Ovary (tissue), 9 donors: ENCODE results near the gene TACC2. TPM values are rescaled to one million over a fixed set of nuclear protein-coding genes. Genes with fewer than 3 reads are reported as not detected.

Source experiments
- DNase-seq, 5 donors: peaks; one replicate each; pipeline ENCODE4 v3.0.0-alpha.2; 2019 to 2020
- H3K27ac ChIP-seq, 2 donors: fragments of 200-600 bp; one replicate each; pipeline versions ENCODE4 v1.5.1 to v1.8.0; 2019 to 2022
- H3K27me3 ChIP-seq: fragments of 200-600 bp; one replicate; pipeline ENCODE4 v1.8.0; 2022
- H3K36me3 ChIP-seq: fragments of 200-600 bp; sonication (generic); one replicate; pipeline ENCODE4 v1.5.1; 2019
- H3K4me1 ChIP-seq: one replicate; pipeline ENCODE4 v1.8.1; 2013; ENCODE audit warnings: mild to moderate bottlenecking, moderate library complexity; ENCODE audit not compliant: insufficient read depth
- H3K4me3 ChIP-seq: fragments of 200-600 bp; sonication (generic); one replicate; pipeline ENCODE4 v1.5.1; 2017
- H3K9me3 ChIP-seq, 2 donors: fragments of 200-600 bp in 1 of 2; sonication (generic) in 1 of 2; one replicate each; pipeline versions ENCODE4 v1.5.1 to v1.8.1; 2013 to 2019; ENCODE audit warnings: mild to moderate bottlenecking in 1 of 2, moderate library complexity in 1 of 2
- CTCF ChIP-seq, 3 donors: fragments of 450-650 bp in 2 of 3; fragments of 200-600 bp in 1 of 3; IDR thresholded peaks; one replicate each; pipeline versions ENCODE4 v1.5.1 to v1.8.0; 2016 to 2022; ENCODE audit warnings: antibody characterized with exemption in 3 of 3, mild to moderate bottlenecking in 1 of 3
- EP300 ChIP-seq: sonication (generic); formaldehyde crosslinking; IDR thresholded peaks from one replicate; pipeline ENCODE4 v1.6.1; 2017; ENCODE audit warnings: antibody characterized with exemption
- POLR2A ChIP-seq: fragments of 450-650 bp; IDR thresholded peaks from one replicate; pipeline ENCODE4 v1.6.1; 2017; ENCODE audit warnings: antibody characterized with exemption, mild to moderate bottlenecking, moderate library complexity
- WGBS, 3 donors: extraction: QIAGEN DNeasy Blood & Tissue Kit in 1 of 3; methylation state at CpG; one replicate each; pipeline versions ENCODE4 v1.1.5 to v1.1.7; 2013 to 2017; 5-methylcytosine and 5-hydroxymethylcytosine counted together
- intact Hi-C, 4 donors: fragments of 100-400 bp; cut with DNase I; formaldehyde crosslinking; loops; one replicate each; pipeline versions ENCODE4 v1.11.0 to v1.15.1; 2022 to 2023
- polyA plus RNA-seq, 2 donors: library from polyadenylated mRNA; stranded (reverse); fragments of 200-250 nt in 1 of 2; fragments of 350-450 nt in 1 of 2; fragmentation: Illumina TruSeq in 1 of 2; extraction: RNeasy Lipid Tissue Mini Kit (QIAGEN cat#74804) in 1 of 2; gene quantifications; one replicate each; pipeline ENCODE4 v1.2.3, GENCODE V29; 2013 to 2014
- total RNA-seq, 7 donors: library from RNA; depleted of rRNA in 2 of 7; stranded (reverse); fragments of >200 nt in 2 of 7; fragmentation: NEBNext Ultra II Directional in 3 of 7; extraction: Animal tissue kit (Norgen Biotek cat#: 25700) in 3 of 7; gene quantifications; one replicate each; pipeline versions ENCODE4 v1.1.0 to v1.2.4, GENCODE V29; 2016 to 2023
- donor health status: DM: no; HTN: no; CAD: no; lungs with moderate emphysema.
- donor health status: DM: no; HTN: no; CAD: no.
- donor health status: Bipolar disorder and iron deficiency.
- donor health status: DM: yes; HTN: yes; CAD: no.
- donor health status: DM: no; HTN: no; CAD: no.
- donor health status: DM: yes; HTN: yes; CAD: no.

TACC2 gene
- total and polyA plus RNA-seq, 9 donors = 6.1 to 66.4 (median 14.2) TPM

- H3K27me3 ChIP-seq = no peaks in the 10 kb centered on the region
- 76 to 82% (median 77%) methylated on average over 8 of the region's 8 CpGs for WGBS, 3 donors
- intact Hi-C loops = loop anchor here (5.0 to 10.0 kb wide), 5 partner anchors 46 to 271 kb away; no protein-coding TSS in a partner anchor
- no peaks in the 10 kb centered on the region for H3K9me3 ChIP-seq
- no peak for DNase-seq
- H3K27ac ChIP-seq = no peak overlapping the region
- H3K4me3 ChIP-seq = no peak overlapping the region
- TF ChIP-seq POLR2A = no peak
- TF ChIP-seq CTCF (IDR thresholded peaks at IDR 0.05) = no peak
- TF ChIP-seq EP300 = no peak
- no peaks in the 10 kb centered on the region for H3K4me1 ChIP-seq
- H3K36me3 ChIP-seq = no peaks in the 10 kb centered on the region
Measured at GRCh38 chr10:122296363-122297120, 307.6 kb downstream of the TACC2 start.

DNA sequence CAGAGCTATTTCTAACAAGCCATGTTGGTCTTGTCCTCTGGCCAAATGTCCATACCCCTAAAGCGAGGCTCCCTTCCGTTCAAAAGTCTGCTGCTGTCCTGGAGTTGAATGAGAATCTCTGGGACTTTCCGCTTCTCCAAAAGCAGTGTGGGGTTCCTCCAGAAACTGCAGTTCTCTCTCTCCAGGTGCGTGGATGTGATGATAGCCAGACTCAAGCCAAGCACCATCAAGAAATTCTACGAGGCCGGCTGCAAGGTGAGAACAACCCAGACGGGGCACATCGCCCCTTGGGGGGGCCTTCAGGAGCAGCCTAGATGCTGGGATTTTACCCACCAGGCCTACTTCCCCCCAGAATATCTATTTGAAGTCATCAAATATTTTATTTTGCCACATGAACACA, 308.6 kb downstream of the TACC2 start:
- Histone ChIP-seq H3K4me1 (no peaks in the 10 kb centered on the region), H3K27me3 (no peaks in the 10 kb centered on the region), H3K27ac (no peak overlapping the region), H3K36me3 (no peaks in the 10 kb centered on the region), H3K9me3 (no peaks in the 10 kb centered on the region), H3K4me3 (no peak overlapping the region)
- 80 to 85% (median 83%) methylated on average over 8 of the region's 8 CpGs for WGBS, 3 donors
- DNase-seq = no peak
- no peak for TF ChIP-seq CTCF (IDR thresholded peaks at IDR 0.05)
- intact Hi-C loops = loop anchor here (5.0 to 10.0 kb wide), 5 partner anchors 45 to 270 kb away; no protein-coding TSS in a partner anchor

DNA sequence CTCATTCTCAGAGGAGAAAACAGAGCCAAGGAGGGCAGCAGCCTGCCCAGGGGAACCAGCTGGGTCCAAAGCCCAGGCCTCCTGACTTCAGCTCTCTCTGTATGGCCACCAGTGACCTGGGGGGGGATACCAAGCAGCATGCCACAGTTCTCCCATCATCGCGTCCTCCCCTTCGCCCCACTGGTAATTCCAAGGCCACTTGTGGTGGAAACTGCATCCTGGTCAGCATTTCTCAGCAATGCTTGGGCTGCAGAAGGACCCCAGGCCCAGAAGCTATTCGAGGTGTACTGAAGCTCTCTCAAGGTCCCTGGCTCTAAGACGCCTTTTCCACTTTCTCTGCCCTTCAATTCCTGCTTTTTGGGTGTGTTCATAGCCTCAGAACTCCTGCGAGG, 309.2 kb downstream of the TACC2 start:
- Histone ChIP-seq H3K36me3 (no peaks in the 10 kb centered on the region), H3K4me3 (no peak overlapping the region), H3K27ac (no peak overlapping the region), H3K27me3 (no peaks in the 10 kb centered on the region), H3K9me3 (no peaks in the 10 kb centered on the region), H3K4me1 (no peaks in the 10 kb centered on the region)
- WGBS, 3 donors = 74 to 79% (median 77%) methylated on average over 6 of the region's 6 CpGs
- intact Hi-C loops = loop anchor here (5.0 to 10.0 kb wide), 5 partner anchors 44 to 269 kb away; no protein-coding TSS in a partner anchor
- no peak for DNase-seq
- TF ChIP-seq EP300 = no peak
- no peak for TF ChIP-seq POLR2A
- TF ChIP-seq CTCF (IDR thresholded peaks at IDR 0.05) = no peak

DNA sequence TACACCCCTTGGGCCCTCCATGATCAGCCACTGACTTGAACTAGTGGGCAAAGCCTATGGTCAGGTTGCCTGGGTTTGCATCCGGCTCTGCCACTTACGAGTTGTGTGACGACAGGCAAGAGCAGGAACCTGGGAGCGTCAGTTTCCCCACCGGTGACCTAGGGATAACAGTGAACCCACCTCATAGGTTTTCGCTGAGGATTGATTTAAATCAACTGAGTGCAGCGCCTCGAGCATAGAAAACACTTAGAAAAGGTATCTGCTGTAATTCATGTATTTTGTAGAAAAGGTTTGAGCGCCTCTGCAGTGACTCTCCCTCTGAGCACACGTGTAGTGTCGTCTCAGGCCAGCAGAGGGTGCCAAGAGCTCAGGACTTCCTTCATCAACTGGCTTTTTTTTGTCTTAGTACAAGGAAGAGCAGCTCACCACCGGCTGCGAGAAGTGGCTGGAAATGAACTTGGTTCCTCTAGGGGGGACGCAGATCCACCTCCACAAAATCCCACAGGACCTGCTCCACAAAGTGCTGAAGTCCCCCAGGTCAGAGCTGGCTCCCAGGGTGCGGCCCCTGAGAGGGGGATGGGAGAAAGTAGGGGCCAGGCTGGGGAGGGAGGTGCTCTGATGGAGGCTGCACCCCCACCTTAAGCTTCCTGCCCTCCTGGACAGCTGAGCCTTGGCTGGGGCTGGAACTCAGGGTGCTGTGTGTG, 309.8 kb downstream of the TACC2 start:
- Histone ChIP-seq H3K27me3 (no peaks in the 10 kb centered on the region), H3K27ac (no peak overlapping the region)
- intact Hi-C loops = loop anchor here (5.0 to 10.0 kb wide), 5 partner anchors 44 to 269 kb away; no protein-coding TSS in a partner anchor

More for the DNA sequence above, 309.8 kb downstream of the TACC2 start:
- WGBS, 3 donors = 24 to 31% (median 29%) methylated on average over 15 of the region's 15 CpGs
- Histone ChIP-seq H3K9me3 (no peaks in the 10 kb centered on the region), H3K4me3 (peak overlapping the region; percentile 21), H3K36me3 (no peaks in the 10 kb centered on the region), H3K4me1 (no peaks in the 10 kb centered on the region)
- DNase-seq = peak; percentile 69 to 87 (median 84)
- TF ChIP-seq POLR2A = no peak
- peak; percentile 69 to 86 (median 85) for TF ChIP-seq CTCF (IDR thresholded peaks at IDR 0.05)
- TF ChIP-seq EP300 = no peak
